ENCODE results near the gene MAP3K3.

Gene MAP3K3

DNA sequence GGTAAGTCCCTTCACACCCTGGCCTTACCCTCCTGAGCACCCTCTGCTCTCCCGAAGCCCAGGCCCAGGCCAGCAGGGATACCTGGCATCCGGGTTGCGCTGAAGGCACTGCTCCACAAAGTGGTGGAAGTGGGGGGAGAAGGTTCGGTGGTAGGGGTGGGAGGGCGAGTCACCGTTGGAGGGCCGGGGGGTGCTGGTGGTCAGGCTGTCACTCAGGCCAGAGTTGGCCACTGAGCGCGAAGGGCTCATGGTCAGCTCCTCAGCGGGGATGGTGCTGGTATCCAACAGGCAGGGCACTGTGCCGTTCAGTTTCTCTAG, 82.0 kb downstream of the MAP3K3 start (continued):
- TF ChIP-seq SP3 (tag by site-specific recombination; IDR thresholded peaks at IDR 0.05) (no peak), ZNF518A (tag by site-specific recombination; conservative IDR thresholded peaks at IDR 0.05; ENCODE audit: low read depth) (no peak), MZF1 (tag by site-specific recombination; IDR thresholded peaks at IDR 0.05; ENCODE audit: borderline replicate concordance) (no peak), ZNF521 (tag by site-specific recombination; IDR thresholded peaks at IDR 0.05) (no peak), ZNF302 (tag by site-specific recombination; IDR thresholded peaks at IDR 0.05; ENCODE audit: low read depth) (no peak), ZNF146 (tag by site-specific recombination; IDR thresholded peaks at IDR 0.05) (no peak), ZNF239 (tag by site-specific recombination; IDR thresholded peaks at IDR 0.05) (no peak), ZNF175 (tag by site-specific recombination; IDR thresholded peaks at IDR 0.05) (no peak)
- TF ChIP-seq, protein P1, sequence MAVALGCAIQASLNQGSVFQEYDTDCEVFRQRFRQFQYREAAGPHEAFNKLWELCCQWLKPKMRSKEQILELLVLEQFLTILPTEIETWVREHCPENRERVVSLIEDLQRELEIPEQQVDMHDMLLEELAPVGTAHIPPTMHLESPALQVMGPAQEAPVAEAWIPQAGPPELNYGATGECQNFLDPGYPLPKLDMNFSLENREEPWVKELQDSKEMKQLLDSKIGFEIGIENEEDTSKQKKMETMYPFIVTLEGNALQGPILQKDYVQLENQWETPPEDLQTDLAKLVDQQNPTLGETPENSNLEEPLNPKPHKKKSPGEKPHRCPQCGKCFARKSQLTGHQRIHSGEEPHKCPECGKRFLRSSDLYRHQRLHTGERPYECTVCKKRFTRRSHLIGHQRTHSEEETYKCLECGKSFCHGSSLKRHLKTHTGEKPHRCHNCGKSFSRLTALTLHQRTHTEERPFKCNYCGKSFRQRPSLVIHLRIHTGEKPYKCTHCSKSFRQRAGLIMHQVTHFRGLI (tag by site-specific recombination; IDR thresholded peaks at IDR 0.05) = no peak

- ChIA-PET CTCF (interaction anchor here (1.3 to 1.4 kb wide), 2 partner anchors 8 to 9 kb away, joined by 3 to 6 read pairs; no protein-coding TSS in a partner anchor), POLR2A (no interaction called here)
- no peaks in the 10 kb centered on the region for H3K9me3 ChIP-seq (ENCODE audit: control insufficient read depth, insufficient read depth, low read depth, low read length)
- TF ChIP-seq ZNF391 (tag by site-specific recombination; IDR thresholded peaks at IDR 0.05; ENCODE audit: borderline replicate concordance, low read depth) (no peak), ZNF138 (tag by site-specific recombination; IDR thresholded peaks at IDR 0.05; ENCODE audit: borderline replicate concordance) (no peak), MYNN (tag by site-specific recombination; IDR thresholded peaks at IDR 0.05; ENCODE audit: borderline replicate concordance) (no peak), ZNF37A (tag by site-specific recombination; IDR thresholded peaks at IDR 0.05) (no peak), ZNF501 (tag by site-specific recombination; IDR thresholded peaks at IDR 0.05) (no peak), ZNF629 (tag by site-specific recombination; IDR thresholded peaks at IDR 0.05) (no peak), INSM2 (tag by site-specific recombination; IDR thresholded peaks at IDR 0.05) (no peak), EGR2 (tag by site-specific recombination; IDR thresholded peaks at IDR 0.05; ENCODE audit: low read depth) (no peak), ZNF777 (tag by site-specific recombination; IDR thresholded peaks at IDR 0.05; ENCODE audit: borderline replicate concordance) (no peak)
- TF ChIP-seq, protein P2, sequence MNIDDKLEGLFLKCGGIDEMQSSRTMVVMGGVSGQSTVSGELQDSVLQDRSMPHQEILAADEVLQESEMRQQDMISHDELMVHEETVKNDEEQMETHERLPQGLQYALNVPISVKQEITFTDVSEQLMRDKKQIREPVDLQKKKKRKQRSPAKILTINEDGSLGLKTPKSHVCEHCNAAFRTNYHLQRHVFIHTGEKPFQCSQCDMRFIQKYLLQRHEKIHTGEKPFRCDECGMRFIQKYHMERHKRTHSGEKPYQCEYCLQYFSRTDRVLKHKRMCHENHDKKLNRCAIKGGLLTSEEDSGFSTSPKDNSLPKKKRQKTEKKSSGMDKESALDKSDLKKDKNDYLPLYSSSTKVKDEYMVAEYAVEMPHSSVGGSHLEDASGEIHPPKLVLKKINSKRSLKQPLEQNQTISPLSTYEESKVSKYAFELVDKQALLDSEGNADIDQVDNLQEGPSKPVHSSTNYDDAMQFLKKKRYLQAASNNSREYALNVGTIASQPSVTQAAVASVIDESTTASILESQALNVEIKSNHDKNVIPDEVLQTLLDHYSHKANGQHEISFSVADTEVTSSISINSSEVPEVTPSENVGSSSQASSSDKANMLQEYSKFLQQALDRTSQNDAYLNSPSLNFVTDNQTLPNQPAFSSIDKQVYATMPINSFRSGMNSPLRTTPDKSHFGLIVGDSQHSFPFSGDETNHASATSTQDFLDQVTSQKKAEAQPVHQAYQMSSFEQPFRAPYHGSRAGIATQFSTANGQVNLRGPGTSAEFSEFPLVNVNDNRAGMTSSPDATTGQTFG (tag by site-specific recombination; IDR thresholded peaks at IDR 0.05; ENCODE audit: borderline replicate concordance) = no peak
- H3K4me3 ChIP-seq (ENCODE audit: low read depth, low read length) = no peak overlapping the region
- H3K36me3 ChIP-seq (ENCODE audit: control insufficient read depth in 2 of 2, insufficient read depth in 1 of 2, low read length in 2 of 2) = peaks cover 8 to 68% of the 10 kb centered on the region in 2 experiments
- H3K27ac ChIP-seq (ENCODE audit: extremely low read depth, low read depth, low read length) = no peak overlapping the region
- H3K4me1 ChIP-seq (ENCODE audit: control insufficient read depth, insufficient read depth, low read length) = no peaks in the 10 kb centered on the region
Observed at GRCh38 chr17:63704836-63705235, 82.6 kb downstream of the MAP3K3 start.

Data from HEK293 (cell line).